ENCODE results near the gene TAF4.
A peak's percentile ranks its signal among the peaks of the same experiment; 100 is the strongest.

TAF4 gene

DNA sequence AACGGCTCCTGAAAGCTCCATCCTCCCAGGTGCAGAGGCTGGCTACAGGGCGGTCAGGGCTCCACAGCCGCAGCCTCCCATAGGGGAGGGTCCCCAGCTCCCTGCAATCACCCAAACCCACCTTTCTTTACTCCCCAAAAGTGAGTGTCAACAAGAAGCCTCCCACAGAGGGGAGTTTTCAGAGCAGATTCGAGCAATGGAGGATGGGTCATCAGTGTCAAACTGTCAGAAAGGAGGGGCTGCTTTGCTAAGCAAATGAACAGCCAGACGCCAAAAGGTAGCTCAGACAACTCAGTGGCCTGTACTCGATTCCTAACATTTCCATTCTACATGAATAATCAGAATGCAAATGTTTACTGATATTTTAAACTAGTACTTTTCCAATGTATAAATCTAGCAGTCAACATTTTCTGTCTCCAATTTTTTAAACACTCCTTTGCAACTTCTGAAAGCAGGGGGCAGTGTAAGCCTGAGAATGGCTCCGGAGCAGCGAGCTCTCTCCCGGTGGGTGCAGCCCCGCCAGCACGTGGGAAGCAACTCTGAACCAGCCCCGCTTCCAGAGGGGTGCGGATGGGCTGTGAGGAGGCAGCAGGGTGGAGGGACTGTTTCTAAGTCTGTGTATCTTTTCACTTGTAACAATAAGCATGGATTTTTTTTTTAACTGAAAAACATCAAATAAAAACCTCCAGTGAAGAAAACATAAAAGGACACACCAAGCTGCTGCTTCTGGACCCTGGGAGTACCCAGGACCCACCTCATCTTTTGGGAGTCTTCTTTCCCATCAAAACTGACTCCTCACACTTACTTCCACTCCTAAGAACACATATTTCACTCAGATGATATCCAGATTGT lies 54.9 kb downstream of the TAF4 start (continued):
- TF ChIP-seq, protein P1, sequence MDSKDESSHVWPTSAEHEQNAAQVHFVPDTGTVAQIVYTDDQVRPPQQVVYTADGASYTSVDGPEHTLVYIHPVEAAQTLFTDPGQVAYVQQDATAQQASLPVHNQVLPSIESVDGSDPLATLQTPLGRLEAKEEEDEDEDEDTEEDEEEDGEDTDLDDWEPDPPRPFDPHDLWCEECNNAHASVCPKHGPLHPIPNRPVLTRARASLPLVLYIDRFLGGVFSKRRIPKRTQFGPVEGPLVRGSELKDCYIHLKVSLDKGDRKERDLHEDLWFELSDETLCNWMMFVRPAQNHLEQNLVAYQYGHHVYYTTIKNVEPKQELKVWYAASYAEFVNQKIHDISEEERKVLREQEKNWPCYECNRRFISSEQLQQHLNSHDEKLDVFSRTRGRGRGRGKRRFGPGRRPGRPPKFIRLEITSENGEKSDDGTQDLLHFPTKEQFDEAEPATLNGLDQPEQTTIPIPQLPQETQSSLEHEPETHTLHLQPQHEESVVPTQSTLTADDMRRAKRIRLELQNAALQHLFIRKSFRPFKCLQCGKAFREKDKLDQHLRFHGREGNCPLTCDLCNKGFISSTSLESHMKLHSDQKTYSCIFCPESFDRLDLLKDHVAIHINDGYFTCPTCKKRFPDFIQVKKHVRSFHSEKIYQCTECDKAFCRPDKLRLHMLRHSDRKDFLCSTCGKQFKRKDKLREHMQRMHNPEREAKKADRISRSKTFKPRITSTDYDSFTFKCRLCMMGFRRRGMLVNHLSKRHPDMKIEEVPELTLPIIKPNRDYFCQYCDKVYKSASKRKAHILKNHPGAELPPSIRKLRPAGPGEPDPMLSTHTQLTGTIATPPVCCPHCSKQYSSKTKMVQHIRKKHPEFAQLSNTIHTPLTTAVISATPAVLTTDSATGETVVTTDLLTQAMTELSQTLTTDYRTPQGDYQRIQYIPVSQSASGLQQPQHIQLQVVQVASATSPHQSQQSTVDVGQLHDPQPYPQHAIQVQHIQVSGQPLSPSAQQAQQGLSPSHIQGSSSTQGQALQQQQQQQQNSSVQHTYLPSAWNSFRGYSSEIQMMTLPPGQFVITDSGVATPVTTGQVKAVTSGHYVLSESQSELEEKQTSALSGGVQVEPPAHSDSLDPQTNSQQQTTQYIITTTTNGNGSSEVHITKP (tag by site-specific recombination; IDR thresholded peaks at IDR 0.05): peak; percentile 76
- TF ChIP-seq ZFHX2 (tag by site-specific recombination; conservative IDR thresholded peaks at IDR 0.05) (peak; percentile 46), ZNF184 (tag by site-specific recombination; IDR thresholded peaks at IDR 0.05) (no peak), ZNF23 (tag by site-specific recombination; IDR thresholded peaks at IDR 0.05; ENCODE audit: borderline replicate concordance) (no peak), ZNF561 (tag by site-specific recombination; IDR thresholded peaks at IDR 0.05; ENCODE audit: borderline replicate concordance) (peak; percentile 72; the same call in 1 of the 2 replicates)

DNA sequence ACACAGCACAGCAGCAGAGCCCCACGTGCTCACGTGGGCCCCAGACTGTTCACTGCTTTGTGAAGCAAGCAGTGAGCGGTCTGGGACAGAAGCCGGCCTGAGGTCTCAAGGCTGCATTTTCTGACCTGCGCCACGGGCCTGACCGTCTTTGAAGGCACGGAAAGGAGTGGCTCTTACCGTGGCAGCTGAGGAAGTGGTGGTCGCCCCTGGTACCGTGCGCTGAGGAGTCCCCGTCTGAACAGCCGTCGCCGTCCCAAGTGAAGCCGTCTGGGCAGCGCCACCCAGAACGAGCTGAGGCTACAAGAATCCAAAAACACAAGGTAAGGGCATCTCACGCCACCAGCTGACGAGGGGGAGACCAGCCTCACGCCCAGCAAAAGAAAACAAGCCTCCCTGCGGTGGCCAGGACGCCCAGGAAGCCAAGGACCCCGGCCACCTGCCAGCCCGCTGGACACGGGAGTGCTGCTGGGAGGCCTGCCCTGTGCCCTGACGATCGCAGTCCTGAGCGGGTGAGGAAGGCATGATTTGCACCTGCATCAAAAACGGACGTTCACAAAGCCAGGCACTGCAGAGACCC lies 55.7 kb downstream of the TAF4 start:
- H3K9me3 ChIP-seq (ENCODE audit: control insufficient read depth, insufficient read depth, low read depth, low read length): no peaks in the 10 kb centered on the region
- H3K4me1 ChIP-seq (ENCODE audit: control insufficient read depth, insufficient read depth, low read length): no peaks in the 10 kb centered on the region
- ChIA-PET POLR2A (interaction anchor here (1.5 kb wide), 1 partner anchor 53 kb away, joined by 4 read pairs; no protein-coding TSS in a partner anchor), CTCF (interaction anchor here (0.6 to 2.5 kb wide), 10 partner anchors 12 to 373 kb away, joined by 3 to 33 read pairs (median 8); no protein-coding TSS in a partner anchor)
- peaks cover 0 to 85% of the 10 kb centered on the region in 2 experiments for H3K36me3 ChIP-seq (ENCODE audit: control insufficient read depth in 2 of 2, insufficient read depth in 1 of 2, low read length in 2 of 2)
- H3K4me3 ChIP-seq (ENCODE audit: low read depth, low read length): no peak overlapping the region
- H3K27ac ChIP-seq (ENCODE audit: extremely low read depth, low read depth, low read length): no peak overlapping the region
- TF ChIP-seq, protein P2, sequence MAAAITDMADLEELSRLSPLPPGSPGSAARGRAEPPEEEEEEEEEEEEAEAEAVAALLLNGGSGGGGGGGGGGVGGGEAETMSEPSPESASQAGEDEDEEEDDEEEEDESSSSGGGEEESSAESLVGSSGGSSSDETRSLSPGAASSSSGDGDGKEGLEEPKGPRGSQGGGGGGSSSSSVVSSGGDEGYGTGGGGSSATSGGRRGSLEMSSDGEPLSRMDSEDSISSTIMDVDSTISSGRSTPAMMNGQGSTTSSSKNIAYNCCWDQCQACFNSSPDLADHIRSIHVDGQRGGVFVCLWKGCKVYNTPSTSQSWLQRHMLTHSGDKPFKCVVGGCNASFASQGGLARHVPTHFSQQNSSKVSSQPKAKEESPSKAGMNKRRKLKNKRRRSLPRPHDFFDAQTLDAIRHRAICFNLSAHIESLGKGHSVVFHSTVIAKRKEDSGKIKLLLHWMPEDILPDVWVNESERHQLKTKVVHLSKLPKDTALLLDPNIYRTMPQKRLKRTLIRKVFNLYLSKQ (tag by site-specific recombination; IDR thresholded peaks at IDR 0.05; ENCODE audit: borderline replicate concordance): no peak
- TF ChIP-seq ZSCAN16 (tag by site-specific recombination; IDR thresholded peaks at IDR 0.05) (no peak), HOXD13 (CRISPR knock-in tag; IDR thresholded peaks at IDR 0.05; ENCODE audit: borderline replicate concordance) (no peak), ZNF184 (tag by site-specific recombination; IDR thresholded peaks at IDR 0.05) (no peak), ZBTB17 (tag by site-specific recombination; IDR thresholded peaks at IDR 0.05) (no peak), ZNF701 (tag by site-specific recombination; IDR thresholded peaks at IDR 0.05) (no peak), ZNF391 (tag by site-specific recombination; IDR thresholded peaks at IDR 0.05; ENCODE audit: borderline replicate concordance, low read depth) (no peak), ZNF341 (tag by site-specific recombination; IDR thresholded peaks at IDR 0.05; ENCODE audit: low read depth) (no peak), ZNF707 (tag by site-specific recombination; IDR thresholded peaks at IDR 0.05) (no peak)
- TF ChIP-seq, protein P3, sequence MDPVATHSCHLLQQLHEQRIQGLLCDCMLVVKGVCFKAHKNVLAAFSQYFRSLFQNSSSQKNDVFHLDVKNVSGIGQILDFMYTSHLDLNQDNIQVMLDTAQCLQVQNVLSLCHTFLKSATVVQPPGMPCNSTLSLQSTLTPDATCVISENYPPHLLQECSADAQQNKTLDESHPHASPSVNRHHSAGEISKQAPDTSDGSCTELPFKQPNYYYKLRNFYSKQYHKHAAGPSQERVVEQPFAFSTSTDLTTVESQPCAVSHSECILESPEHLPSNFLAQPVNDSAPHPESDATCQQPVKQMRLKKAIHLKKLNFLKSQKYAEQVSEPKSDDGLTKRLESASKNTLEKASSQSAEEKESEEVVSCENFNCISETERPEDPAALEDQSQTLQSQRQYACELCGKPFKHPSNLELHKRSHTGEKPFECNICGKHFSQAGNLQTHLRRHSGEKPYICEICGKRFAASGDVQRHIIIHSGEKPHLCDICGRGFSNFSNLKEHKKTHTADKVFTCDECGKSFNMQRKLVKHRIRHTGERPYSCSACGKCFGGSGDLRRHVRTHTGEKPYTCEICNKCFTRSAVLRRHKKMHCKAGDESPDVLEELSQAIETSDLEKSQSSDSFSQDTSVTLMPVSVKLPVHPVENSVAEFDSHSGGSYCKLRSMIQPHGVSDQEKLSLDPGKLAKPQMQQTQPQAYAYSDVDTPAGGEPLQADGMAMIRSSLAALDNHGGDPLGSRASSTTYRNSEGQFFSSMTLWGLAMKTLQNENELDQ (tag by site-specific recombination; IDR thresholded peaks at IDR 0.05; ENCODE audit: low read depth): no peak
- TF ChIP-seq, protein P4, sequence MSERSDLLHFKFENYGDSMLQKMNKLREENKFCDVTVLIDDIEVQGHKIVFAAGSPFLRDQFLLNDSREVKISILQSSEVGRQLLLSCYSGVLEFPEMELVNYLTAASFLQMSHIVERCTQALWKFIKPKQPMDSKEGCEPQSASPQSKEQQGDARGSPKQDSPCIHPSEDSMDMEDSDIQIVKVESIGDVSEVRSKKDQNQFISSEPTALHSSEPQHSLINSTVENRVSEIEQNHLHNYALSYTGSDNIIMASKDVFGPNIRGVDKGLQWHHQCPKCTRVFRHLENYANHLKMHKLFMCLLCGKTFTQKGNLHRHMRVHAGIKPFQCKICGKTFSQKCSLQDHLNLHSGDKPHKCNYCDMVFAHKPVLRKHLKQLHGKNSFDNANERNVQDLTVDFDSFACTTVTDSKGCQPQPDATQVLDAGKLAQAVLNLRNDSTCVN (tag by site-specific recombination; optimal IDR thresholded peaks at IDR 0.05): no peak
- TF ChIP-seq, protein P5, sequence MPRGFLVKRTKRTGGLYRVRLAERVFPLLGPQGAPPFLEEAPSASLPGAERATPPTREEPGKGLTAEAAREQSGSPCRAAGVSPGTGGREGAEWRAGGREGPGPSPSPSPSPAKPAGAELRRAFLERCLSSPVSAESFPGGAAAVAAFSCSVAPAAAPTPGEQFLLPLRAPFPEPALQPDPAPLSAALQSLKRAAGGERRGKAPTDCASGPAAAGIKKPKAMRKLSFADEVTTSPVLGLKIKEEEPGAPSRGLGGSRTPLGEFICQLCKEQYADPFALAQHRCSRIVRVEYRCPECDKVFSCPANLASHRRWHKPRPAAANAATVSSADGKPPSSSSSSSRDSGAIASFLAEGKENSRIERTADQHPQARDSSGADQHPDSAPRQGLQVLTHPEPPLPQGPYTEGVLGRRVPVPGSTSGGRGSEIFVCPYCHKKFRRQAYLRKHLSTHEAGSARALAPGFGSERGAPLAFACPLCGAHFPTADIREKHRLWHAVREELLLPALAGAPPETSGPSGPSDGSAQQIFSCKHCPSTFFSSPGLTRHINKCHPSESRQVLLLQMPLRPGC (tag by site-specific recombination; IDR thresholded peaks at IDR 0.05): no peak
- TF ChIP-seq, protein P6, sequence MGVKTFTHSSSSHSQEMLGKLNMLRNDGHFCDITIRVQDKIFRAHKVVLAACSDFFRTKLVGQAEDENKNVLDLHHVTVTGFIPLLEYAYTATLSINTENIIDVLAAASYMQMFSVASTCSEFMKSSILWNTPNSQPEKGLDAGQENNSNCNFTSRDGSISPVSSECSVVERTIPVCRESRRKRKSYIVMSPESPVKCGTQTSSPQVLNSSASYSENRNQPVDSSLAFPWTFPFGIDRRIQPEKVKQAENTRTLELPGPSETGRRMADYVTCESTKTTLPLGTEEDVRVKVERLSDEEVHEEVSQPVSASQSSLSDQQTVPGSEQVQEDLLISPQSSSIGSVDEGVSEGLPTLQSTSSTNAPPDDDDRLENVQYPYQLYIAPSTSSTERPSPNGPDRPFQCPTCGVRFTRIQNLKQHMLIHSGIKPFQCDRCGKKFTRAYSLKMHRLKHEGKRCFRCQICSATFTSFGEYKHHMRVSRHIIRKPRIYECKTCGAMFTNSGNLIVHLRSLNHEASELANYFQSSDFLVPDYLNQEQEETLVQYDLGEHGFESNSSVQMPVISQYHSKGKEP (tag by site-specific recombination; IDR thresholded peaks at IDR 0.05): no peak
- TF ChIP-seq, protein P7, sequence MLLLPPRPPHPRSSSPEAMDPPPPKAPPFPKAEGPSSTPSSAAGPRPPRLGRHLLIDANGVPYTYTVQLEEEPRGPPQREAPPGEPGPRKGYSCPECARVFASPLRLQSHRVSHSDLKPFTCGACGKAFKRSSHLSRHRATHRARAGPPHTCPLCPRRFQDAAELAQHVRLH (tag by site-specific recombination; IDR thresholded peaks at IDR 0.05): no peak
- TF ChIP-seq, protein P8, sequence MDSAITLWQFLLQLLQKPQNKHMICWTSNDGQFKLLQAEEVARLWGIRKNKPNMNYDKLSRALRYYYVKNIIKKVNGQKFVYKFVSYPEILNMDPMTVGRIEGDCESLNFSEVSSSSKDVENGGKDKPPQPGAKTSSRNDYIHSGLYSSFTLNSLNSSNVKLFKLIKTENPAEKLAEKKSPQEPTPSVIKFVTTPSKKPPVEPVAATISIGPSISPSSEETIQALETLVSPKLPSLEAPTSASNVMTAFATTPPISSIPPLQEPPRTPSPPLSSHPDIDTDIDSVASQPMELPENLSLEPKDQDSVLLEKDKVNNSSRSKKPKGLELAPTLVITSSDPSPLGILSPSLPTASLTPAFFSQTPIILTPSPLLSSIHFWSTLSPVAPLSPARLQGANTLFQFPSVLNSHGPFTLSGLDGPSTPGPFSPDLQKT (IDR thresholded peaks at IDR 0.05; ENCODE audit: borderline replicate concordance, low read depth, low read length): no peak

Data from HEK293 (cell line).